Muscle layer of duodenum (tissue), 2 donors: Measurements from ENCODE around the gene FEZ2.

ENCODE experiments used
- H3K27ac ChIP-seq: one replicate; pipeline ENCODE4 v1.7.0; 2013; ENCODE audit warnings: mild to moderate bottlenecking, low read length
- H3K27me3 ChIP-seq: one replicate; pipeline ENCODE4 v1.7.0; 2013; ENCODE audit warnings: low read depth, mild to moderate bottlenecking, control low read depth, low read length
- H3K36me3 ChIP-seq, 2 donors: one replicate each; pipeline ENCODE4 v1.7.0; 2013; ENCODE audit warnings: low read length in 2 of 2, control low read depth in 1 of 2, mild to moderate bottlenecking in 1 of 2; ENCODE audit not compliant: insufficient read depth in 2 of 2, control insufficient read depth in 1 of 2
- H3K4me1 ChIP-seq, 2 donors: one replicate each; pipeline ENCODE4 v1.7.0; 2013; ENCODE audit warnings: low read length in 2 of 2, mild to moderate bottlenecking in 2 of 2, control low read depth in 1 of 2, moderate library complexity in 1 of 2; ENCODE audit not compliant: insufficient read depth in 2 of 2, control insufficient read depth in 1 of 2
- H3K4me3 ChIP-seq, 2 donors: one replicate each; pipeline ENCODE4 v1.7.0; 2013; ENCODE audit warnings: low read length in 2 of 2, low read depth in 1 of 2, mild to moderate bottlenecking in 1 of 2
- H3K9me3 ChIP-seq, 2 donors: one replicate each; pipeline ENCODE4 v1.7.0; 2013; ENCODE audit warnings: low read length in 2 of 2, control low read depth in 1 of 2, mild to moderate bottlenecking in 1 of 2; ENCODE audit not compliant: control insufficient read depth in 1 of 2
- donor health status: healthy.

FEZ2 gene

DNA sequence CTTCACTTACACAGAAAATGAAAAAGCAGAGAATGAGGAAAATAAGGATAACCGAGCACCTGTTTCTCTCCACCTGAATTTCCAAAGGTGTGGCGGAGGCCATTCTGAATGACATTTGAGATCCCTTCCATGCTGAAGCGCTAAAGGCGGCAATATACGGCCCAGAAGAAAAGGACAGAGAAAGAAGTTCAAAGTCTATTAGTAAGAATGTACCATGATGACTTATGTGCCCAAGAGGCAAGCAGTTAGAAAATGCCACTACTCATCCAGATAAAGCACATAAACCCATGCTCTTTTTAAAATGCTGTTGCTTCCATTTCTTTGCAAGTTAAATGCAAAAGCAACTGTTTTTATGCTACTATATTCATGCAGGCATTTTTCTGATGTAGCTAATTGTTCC, 37.2 kb downstream of the FEZ2 start:
- Histone ChIP-seq H3K4me1 (peaks cover 0 to 5% of the 10 kb centered on the region in 2 donors), H3K27ac (no peak overlapping the region), H3K4me3 (no peak overlapping the region), H3K9me3 (no peaks in the 10 kb centered on the region), H3K36me3 (peaks cover 6 to 8% of the 10 kb centered on the region in 2 donors), H3K27me3 (no peaks in the 10 kb centered on the region)

DNA sequence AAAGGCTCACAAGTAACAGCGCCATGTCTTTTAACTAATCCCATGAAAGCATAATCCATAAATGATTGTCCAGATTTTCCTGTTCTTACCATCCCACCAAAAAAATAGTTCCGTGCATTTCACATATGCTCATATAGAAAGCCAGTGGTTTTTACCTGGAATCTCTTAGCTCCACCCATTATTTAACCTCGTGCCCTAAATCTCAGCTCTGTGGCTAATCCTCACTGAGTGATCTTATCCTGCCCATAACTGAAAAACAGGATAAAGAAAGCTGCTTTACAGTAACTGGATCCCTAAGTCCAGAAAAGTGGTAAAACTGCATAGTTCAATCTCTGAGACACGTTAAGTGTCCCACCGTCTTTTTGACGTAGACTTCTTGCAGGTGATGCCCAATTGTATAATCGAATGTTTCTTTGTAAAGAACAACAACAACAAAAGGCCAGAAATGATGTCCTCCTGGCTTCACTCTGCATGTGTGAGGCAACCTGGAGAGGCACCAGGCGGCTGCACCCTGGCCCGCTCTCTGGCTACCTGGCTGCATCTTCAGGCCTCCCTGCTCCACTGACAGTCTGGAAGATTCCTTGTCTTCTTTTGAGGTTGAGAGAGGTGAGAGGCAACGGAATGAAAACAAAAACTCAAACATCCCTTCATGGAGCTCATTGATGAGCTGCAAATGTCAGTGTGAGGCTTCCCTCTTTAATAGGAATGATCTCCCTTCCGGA, 38.6 kb downstream of the FEZ2 start:
- Histone ChIP-seq H3K36me3 (peaks cover 10 to 16% of the 10 kb centered on the region in 2 donors), H3K9me3 (no peaks in the 10 kb centered on the region), H3K4me1 (peaks cover 0 to 5% of the 10 kb centered on the region in 2 donors), H3K27me3 (no peaks in the 10 kb centered on the region), H3K27ac (no peak overlapping the region), H3K4me3 (no peak overlapping the region)

DNA sequence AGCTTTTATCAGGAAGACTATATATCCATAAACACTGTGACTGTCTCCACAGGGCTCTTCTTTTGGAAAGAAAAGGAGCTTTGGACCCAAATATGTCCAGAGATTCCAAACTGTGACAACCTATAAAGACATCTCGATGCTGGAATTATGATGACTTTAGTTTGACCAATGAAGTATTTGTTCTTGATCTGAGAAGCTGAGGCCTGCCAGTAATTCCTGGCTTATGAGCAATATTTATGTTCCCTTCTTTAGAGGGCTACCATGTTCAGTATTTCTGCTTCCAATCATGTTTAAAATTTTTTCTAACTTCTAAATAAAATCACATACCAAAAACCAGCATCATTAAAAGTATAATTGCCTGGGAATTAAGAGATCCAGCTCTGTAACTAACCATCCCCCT, 41.1 kb downstream of the FEZ2 start:
- Histone ChIP-seq H3K27ac (no peak overlapping the region), H3K4me3 (no peak overlapping the region), H3K4me1 (peaks cover 0 to 3% of the 10 kb centered on the region in 2 donors), H3K36me3 (peaks cover 22 to 23% of the 10 kb centered on the region in 2 donors), H3K27me3 (no peaks in the 10 kb centered on the region), H3K9me3 (no peaks in the 10 kb centered on the region)

DNA sequence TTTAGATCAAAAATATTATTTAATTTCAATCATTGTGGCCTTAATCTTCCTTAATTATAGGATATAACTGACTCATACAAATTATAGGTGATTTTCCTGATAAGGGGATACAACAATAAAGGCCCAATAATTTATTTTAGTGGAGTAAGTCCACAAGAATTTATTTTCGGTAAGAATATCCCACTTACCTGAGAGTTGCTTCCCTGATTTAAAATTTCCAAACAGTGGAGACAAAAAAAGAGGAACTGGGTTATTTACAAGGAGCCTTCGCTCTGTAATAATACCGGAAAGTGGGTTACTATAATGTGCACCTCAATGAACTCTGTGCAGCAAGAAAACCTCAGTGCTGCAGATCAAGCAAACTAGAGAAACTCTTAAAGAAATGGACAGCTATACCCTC, 42.2 kb downstream of the FEZ2 start:
- Histone ChIP-seq H3K27me3 (no peaks in the 10 kb centered on the region), H3K9me3 (no peaks in the 10 kb centered on the region), H3K27ac (no peak overlapping the region), H3K36me3 (peaks cover 29 to 32% of the 10 kb centered on the region in 2 donors), H3K4me1 (peaks cover 0 to 3% of the 10 kb centered on the region in 2 donors), H3K4me3 (no peak overlapping the region)

DNA sequence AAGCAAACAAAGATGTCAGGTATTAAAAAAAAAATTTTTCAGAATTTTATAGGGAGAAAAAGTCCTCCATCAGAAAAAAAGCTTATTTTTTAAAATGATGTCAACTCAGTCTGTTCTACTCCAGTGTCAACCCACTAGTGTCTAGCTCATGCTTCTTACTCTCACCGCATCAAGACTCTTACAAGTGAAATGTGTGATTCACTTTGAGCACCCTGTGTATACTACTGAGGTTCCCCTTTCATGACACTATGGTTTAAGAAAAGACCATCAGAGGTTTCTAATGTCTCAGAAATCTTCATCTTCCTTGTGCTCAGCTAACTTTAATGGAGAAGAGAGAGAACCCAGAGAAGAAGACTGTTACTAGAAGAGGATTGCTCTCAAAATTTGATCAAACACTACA, 43.4 kb downstream of the FEZ2 start:
- no peak overlapping the region for H3K27ac ChIP-seq
- no peaks in the 10 kb centered on the region for H3K9me3 ChIP-seq
- H3K36me3 ChIP-seq: peaks cover 32 to 33% of the 10 kb centered on the region in 2 donors
- H3K27me3 ChIP-seq: no peaks in the 10 kb centered on the region
- peaks cover 0 to 3% of the 10 kb centered on the region in 2 donors for H3K4me1 ChIP-seq
- no peak overlapping the region for H3K4me3 ChIP-seq

DNA sequence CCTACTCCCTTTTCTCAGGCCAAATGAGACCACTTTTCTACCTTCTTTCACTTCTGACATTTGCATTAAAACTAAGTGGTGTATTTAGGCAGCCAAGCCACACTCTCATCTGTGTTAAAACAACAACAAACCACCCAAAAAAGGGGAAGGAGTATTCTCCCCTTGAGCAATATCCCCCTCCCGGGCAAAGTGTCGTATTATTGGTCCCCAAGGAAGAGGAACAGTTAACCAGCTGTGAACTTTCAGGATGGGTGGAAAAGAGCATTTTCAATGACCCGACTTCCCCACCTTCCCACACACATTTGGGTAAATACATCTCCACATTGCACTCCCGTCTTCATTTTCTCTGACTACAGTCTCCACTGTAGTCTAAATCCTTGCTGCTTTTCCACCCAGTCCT, 44.3 kb downstream of the FEZ2 start:
- H3K4me3 ChIP-seq: no peak overlapping the region
- no peak overlapping the region for H3K27ac ChIP-seq
- H3K27me3 ChIP-seq: no peaks in the 10 kb centered on the region
- H3K9me3 ChIP-seq: no peaks in the 10 kb centered on the region
- H3K4me1 ChIP-seq: peaks cover 0 to 6% of the 10 kb centered on the region in 2 donors
- H3K36me3 ChIP-seq: peaks cover 36 to 37% of the 10 kb centered on the region in 2 donors

DNA sequence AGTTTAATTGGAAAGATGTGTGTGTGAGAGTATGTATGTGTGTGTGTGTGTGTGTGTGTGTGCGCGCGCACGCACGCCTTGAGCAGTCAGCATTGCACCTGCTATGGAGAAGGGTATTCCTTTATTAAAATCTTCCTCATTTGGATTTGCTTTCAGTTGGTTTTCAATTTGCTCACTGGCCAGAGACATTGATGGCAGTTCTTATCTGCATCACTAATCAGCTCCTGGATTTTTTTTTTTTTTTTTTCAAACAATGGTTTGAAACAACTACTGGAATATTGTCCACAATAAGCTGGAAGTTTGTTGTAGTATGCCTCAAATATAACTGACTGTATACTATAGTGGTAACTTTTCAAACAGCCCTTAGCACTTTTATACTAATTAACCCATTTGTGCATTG, 48.0 kb downstream of the FEZ2 start:
- no peak overlapping the region for H3K27ac ChIP-seq

DNA sequence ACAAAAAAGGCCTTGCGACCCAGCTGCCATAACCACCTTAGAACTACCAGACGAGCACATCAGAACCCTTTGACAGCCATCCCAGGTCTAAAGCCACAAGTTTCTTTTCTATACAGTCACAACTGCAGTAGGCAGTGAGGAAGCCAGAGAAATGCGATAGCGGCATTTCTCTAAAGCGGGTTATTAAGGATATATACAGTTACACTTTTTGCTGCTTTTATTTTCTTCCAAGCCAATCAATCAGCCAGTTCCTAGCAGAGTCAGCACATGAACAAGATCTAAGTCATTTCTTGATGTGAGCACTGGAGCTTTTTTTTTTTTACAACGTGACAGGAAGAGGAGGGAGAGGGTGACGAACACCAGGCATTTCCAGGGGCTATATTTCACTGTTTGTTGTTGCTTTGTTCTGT, 48.8 kb downstream of the FEZ2 start:
- Histone ChIP-seq H3K27me3 (no peaks in the 10 kb centered on the region), H3K27ac (peak overlapping the region; percentile 22), H3K4me3 (no peak overlapping the region), H3K9me3 (no peaks in the 10 kb centered on the region), H3K4me1 (peaks cover 0 to 9% of the 10 kb centered on the region in 2 donors), H3K36me3 (peaks cover 53 to 59% of the 10 kb centered on the region in 2 donors)

More for the DNA sequence above, 48.0 kb downstream of the FEZ2 start:
- no peaks in the 10 kb centered on the region for H3K9me3 ChIP-seq
- no peak overlapping the region for H3K4me3 ChIP-seq
- peaks cover 50 to 52% of the 10 kb centered on the region in 2 donors for H3K36me3 ChIP-seq
- H3K27me3 ChIP-seq: no peaks in the 10 kb centered on the region
- peaks cover 0 to 9% of the 10 kb centered on the region in 2 donors for H3K4me1 ChIP-seq

DNA sequence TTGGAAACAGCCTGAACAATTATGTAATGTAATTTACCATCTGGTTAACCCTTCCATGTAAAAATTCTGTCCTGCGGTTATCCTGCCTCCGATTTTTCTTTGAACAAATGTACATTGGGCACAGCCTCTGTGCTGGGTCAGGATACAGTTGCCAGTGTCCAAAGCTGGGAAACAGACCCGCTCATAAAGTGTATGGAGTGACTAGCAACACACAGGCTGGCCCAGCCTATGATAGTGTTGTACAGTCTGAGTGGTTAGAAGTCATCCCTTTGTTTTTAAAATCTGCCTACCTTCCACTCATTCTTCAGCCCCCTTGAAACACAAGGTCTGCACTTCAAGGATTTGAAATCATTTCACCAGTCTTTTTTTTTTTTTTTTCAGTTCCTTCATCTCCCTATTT, 50.1 kb downstream of the FEZ2 start:
- Histone ChIP-seq H3K36me3 (peaks cover 53 to 55% of the 10 kb centered on the region in 2 donors), H3K27me3 (no peaks in the 10 kb centered on the region), H3K9me3 (no peaks in the 10 kb centered on the region), H3K4me1 (peaks cover 0 to 6% of the 10 kb centered on the region in 2 donors), H3K4me3 (no peak overlapping the region), H3K27ac (no peak overlapping the region)

DNA sequence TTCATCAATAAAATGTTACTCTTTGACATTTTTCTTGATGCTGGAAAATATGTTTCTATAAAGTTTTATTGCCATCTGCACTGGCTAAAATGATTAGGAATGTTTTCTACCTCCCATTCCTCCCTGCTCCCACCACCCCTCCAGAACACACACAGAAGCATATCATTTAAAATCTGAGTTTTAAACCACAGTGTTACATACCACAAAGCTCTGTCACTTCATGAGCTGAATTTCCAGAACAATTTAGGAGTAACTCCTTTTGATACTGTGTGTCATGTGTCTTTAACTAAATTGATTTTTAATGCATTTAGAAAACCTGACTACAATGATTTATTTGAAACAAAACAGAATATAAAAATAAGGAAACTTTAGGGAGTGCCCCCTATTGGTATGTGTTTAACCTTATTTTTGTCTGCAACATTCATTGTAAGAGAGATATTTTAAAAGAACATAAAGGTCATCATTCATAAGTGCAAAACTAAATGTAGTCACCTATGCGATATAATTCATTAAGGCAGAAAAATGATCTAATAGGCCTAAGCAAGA, 52.0 kb downstream of the FEZ2 start:
- Histone ChIP-seq H3K27ac (no peak overlapping the region), H3K27me3 (no peaks in the 10 kb centered on the region), H3K9me3 (no peaks in the 10 kb centered on the region), H3K4me3 (no peak overlapping the region), H3K4me1 (peaks cover 0 to 6% of the 10 kb centered on the region in 2 donors), H3K36me3 (peaks cover 40 to 45% of the 10 kb centered on the region in 2 donors)

DNA sequence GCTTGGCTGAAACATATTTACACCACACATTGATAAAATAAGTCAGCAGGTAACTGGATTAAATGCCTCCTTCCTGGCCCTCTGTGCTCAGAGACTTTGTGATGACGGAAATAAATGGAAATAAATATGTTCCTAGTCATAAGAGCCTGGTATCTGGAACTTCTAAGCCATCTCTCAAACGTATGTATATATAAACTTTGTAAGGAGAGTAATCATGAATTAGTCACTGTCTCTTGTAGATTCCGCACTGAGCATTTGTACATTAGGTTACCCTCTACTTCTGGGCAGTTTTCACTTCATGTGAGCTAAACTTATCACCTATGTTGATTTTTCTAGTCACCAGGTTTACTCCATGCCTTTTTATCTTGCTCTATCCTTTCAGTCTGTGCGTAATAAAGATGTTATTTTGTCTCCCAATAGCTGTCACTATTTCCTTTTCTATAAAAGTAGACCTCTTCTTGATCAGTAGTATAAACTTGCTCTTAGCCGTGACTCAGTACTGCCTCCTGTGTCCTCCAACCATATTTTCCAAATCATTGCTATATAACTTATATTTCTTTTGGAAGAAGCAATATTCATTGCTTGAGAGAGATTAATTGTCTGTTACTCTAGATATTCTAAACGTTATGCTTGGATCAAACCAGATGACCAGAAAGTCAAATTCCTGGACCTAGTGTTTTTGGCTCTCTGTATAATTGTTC, 53.2 kb downstream of the FEZ2 start:
- Histone ChIP-seq H3K4me1 (peaks cover 0 to 6% of the 10 kb centered on the region in 2 donors), H3K9me3 (no peaks in the 10 kb centered on the region), H3K4me3 (no peak overlapping the region), H3K27ac (no peak overlapping the region), H3K27me3 (no peaks in the 10 kb centered on the region), H3K36me3 (peaks cover 41 to 45% of the 10 kb centered on the region in 2 donors)
